Skin epidermis (tissue), 12 donors: ENCODE data around the gene RMND1.
A peak's percentile ranks its signal among the peaks of the same experiment; 100 is the strongest.

Source experiments
- H3K27ac ChIP-seq, 21 experiments: fragments of 200-600 bp; sonication (generic) in 11 of 21; one replicate each; pipeline ENCODE4 v1.5.0; 2020; ENCODE audit warnings: mild to moderate bottlenecking in 3 of 21, inconsistent platforms in 2 of 21, moderate library complexity in 2 of 21
- H3K4me3 ChIP-seq, 7 experiments: fragments of 200-600 bp; sonication (generic) in 2 of 7; one replicate each; pipeline ENCODE4 v1.5.0; 2020; ENCODE audit warnings: inconsistent platforms in 2 of 7, mild to moderate bottlenecking in 2 of 7, moderate library complexity in 1 of 7

RMND1 gene

DNA sequence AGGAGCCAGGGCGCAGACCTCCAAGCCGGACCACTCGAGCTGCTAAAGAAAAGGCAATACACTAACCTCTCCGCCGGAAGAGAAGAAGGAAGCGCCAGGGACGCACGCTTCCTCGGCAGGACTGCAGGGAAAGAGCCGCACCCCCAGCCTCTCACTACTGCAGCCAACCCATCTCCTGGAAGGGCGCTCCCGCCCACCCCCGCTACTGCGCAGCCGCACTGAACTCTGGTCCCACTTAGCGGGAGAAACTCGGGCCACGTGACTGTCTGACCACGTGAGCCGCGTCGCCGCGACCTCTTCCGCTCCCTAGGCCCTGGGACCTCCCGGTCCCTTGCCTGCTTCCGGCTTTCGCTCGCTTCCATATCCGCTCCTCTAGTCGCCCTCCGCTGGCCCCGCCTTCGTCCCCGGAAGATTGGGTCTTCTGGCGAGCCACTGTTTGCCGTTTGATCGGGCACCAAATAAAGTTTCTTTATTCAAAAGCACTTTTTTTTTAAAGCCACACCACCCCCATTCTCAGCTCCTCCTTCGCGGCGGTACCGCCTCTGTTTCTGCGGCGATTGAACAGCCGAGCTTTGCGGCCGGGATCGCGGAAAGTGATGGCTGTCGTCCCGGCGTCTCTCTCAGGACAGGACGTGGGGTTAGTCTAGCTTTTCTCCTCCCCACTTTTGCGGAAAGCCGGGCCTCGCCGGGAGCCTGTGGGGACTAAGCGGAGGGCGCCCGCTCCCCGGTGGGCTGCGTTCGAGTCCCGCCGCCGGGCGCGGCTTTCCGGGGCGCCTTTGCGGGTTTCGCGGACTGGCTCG lies at the start of gene RMND1:
TSS of gene RMND1 (minus strand) at position 177 of the 800 bp plus-strand sequence. CDS start 6,315 bp downstream, outside the sequence.
- peak within 1 kb of the TSS; percentile 63 to 98 (median 89) for H3K4me3 ChIP-seq

DNA sequence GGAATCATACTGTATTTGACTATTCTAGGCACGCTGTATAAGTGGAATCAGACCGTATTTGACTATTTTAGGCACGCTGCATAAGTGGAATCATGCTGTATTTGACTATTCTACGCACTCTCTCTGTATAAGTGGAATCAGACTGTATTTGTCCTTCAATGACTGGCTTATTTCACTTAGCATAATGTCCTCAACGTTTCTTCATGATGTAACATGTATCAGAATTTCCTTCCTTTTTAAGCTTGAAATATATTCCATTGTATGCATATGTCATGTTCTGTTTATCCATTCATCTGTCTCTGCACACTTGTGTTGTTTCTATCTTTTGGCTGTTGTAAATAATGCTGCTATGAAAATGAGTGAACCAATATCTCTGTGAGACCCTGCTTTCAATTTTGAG lies 47.6 kb upstream of the RMND1 start:
- Histone ChIP-seq H3K27ac (peak overlapping the region in 1 of 21 experiments; percentile 0), H3K4me3 (no peak overlapping the region)

More for the DNA sequence above, at the start of gene RMND1:
- H3K27ac ChIP-seq, result peak within 1 kb of the TSS; percentile 81 to 98 (median 95)

DNA sequence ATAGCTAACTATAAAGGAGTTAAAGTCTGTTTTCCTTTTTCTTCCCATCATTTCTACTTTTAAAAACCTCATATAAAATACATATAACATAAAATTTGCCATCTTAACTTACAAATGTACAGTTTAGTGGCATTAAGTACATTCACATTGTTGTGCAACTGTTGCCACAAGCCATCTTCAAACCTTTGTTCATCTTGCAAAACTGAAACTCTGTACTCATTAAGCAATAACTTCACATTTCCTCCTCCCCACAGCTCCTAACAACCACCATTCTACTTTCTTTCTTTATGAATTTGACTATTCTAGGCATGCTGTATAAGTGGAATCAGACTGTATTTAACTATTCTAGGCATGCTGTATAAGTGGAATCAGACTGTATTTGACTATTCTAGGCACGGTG lies 46.4 kb upstream of the RMND1 start:
- no peak overlapping the region for H3K4me3 ChIP-seq
- H3K27ac ChIP-seq, result peak overlapping the region in 3 of 21 experiments; percentile 22 to 25 (median 25)

DNA sequence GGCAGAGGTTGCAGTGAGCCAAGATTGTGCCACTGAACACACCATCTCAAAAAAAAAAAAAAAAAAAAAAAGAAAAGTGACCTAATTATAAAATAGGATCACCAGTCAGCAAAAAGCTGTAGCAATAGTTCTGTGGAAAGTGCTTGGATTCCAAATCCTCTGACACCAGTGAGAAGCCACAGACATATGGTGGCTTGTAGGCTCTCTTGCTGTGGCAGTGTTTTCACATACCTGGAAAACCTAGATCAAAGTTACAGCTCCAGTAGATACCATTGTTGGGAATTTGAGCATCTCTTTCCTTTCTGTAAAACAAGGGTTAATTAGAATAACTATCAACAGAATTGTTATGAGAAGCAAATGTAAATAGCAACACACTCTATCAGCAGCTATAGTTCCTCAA lies 46.0 kb upstream of the RMND1 start:
- peak overlapping the region in 3 of 21 experiments; percentile 22 to 25 (median 25) for H3K27ac ChIP-seq
- H3K4me3 ChIP-seq, result no peak overlapping the region

GRCh38 chr6:151495380-151495779 lies 43.5 kb upstream of the RMND1 start:
- no peak overlapping the region for H3K4me3 ChIP-seq

DNA sequence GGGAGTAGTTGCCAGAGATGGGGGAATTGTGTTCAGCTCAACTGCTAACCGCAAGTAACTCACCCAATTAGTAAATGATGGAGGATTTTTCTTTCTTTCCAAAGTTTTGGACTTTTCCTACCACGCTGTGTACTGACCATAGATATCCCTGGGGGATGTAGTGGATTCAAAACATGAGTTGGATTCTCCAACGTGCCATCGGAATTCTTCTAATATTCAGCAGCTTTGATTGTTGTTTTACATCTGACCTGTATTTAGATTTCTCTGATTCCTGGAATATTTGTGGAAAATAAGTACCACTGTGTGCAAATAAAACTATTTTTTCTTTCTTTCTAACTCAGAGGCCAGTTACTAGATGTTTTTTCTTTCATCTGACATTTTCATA lies 43.0 kb upstream of the RMND1 start:
- Histone ChIP-seq H3K27ac (peak overlapping the region in 14 of 21 experiments; percentile 46 to 86 (median 78)), H3K4me3 (peak overlapping the region; percentile 48 to 66 (median 57))

More at GRCh38 chr6:151495380-151495779, 43.5 kb upstream of the RMND1 start:
- H3K27ac ChIP-seq, result peak overlapping the region in 3 of 21 experiments; percentile 72 to 86 (median 75)

DNA sequence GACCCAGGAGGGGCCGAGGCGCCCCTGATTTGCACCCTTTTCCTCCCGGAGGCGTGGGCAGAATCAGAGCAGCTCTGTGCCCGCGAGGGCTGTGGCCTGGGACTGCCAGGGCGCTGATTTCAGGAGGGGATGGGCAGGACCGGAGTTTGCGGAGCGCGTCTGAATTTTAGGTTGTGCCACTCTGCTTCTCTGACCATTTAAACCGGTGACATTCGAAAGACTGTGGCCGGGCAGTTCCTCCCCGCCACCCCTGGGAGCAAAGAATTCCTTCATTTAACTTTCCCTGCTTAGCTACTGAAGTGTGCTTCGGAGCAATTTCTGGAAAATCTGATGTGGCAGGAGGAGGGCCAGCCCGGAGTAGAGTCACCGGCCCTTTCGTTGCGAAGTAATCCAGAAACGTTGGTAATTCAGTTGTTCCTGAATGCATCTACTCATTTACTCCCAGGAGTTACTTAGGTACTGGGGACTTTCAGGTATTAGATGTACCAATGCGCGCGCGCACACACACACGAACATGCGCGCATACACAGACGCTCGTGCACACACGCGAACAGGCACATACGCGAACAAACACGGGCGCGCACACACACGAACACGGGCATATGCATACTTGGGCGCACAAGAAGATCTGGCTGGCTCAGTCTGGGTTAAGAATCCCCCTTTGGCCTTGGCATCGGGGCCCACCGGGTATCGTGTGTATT lies 42.5 kb upstream of the RMND1 start:
- Histone ChIP-seq H3K4me3 (peak overlapping the region; percentile 48 to 66 (median 57)), H3K27ac (peak overlapping the region in 20 of 21 experiments; percentile 41 to 86 (median 78))

DNA sequence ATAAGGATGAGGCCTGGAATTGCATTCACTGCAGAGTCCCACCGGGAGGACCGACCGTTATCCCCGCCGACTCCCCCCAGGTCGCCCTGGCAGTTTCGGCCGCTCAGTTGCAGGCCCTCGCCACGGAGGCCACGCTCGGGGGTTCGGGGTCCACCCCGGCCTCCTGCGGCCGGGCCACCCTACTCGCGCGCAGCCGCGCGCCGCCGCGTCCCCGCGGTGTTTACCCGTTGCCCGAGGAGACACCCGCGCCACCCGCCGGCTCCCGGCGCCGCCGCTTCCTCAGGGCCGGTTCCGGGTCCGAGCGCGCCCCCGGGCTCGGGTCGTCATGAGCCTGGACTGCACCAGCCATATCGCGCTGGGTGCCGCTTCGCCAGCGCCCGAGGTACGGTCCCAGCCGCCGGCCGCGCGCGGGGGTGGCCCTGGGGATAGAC lies 41.9 kb upstream of the RMND1 start, which contains the start of gene CCDC170:
TSS of gene CCDC170 (plus strand) at position 214 of the 431 bp plus-strand sequence. CDS start at position 326, 112 bp downstream.
- Histone ChIP-seq H3K4me3 (peak within 1 kb of the TSS; percentile 48 to 66 (median 57)), H3K27ac (peak within 1 kb of the TSS in 20 of 21 experiments; percentile 41 to 86 (median 78))

- H3K4me3 ChIP-seq, result peak overlapping the region; percentile 48 to 66 (median 57)
- H3K27ac ChIP-seq, result peak overlapping the region in 19 of 21 experiments; percentile 41 to 86 (median 78)
Measured at GRCh38 chr6:151493161-151493803, 41.4 kb upstream of the RMND1 start.

DNA sequence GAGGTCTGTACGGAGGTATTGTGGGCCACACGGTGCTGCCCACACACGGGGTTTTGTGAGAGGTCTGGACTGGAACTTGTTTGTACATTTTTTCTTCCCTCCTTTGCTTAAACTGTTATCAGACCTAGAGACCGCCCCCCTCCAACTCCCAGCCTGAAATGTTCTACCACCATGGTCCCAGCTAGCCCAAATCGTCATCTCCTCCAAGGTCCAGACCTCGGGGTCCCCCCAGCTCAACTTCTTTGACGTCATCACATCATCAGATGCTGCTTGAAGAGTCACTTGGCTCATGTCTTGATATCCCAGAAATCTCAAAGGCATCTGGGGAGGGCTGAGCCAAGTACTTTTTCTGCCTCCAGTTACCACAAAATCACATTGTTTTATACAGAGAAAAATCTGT lies 39.1 kb upstream of the RMND1 start:
- Histone ChIP-seq H3K27ac (no peak overlapping the region), H3K4me3 (no peak overlapping the region)

DNA sequence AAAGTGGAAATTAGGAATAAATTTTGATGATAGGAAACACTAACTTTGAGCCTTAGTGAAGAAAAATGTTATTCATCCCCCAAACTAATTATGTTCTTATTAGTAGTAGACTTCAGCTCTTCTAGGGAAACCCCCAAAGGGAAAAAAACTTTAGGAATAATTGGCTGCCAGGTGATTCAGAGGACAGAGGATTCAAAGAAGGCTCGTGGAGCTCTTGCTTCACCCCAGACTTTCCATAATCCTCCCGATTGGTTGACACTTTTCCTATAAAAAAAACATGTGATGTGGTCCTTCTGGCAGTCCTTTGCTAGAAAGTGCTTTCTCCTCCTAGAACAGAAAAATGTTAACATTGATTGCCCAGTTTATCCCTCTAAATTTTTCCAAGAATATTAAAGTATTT lies 36.3 kb upstream of the RMND1 start:
- H3K27ac ChIP-seq, result no peak overlapping the region
- no peak overlapping the region for H3K4me3 ChIP-seq

DNA sequence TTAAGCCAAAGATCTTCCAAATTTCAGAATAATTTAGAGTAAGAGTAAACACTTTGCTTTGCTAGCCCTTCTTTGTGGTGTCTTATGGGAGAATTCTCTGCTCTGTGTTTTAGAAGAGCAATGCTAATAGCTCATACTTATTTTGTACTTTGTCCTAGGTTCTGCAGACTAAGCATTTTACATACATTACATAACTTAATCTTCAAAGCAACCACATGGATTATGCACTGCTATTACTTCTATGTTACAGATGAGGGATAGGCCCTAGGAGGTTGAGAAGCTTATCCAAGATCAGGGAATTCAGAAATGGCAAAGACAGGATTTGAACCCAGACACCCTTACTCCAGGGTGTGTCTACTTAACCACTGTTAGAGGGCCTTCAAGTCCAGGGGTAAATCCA lies 32.1 kb upstream of the RMND1 start:
- H3K27ac ChIP-seq, result no peak overlapping the region
- no peak overlapping the region for H3K4me3 ChIP-seq

GRCh38 chr6:151482290-151482689 lies 30.4 kb upstream of the RMND1 start:
- Histone ChIP-seq H3K4me3 (no peak overlapping the region), H3K27ac (peak overlapping the region in 18 of 21 experiments; percentile 33 to 88 (median 64))

GRCh38 chr6:151481786-151482185 lies 29.9 kb upstream of the RMND1 start:
- H3K4me3 ChIP-seq, result no peak overlapping the region
- H3K27ac ChIP-seq, result peak overlapping the region in 14 of 21 experiments; percentile 4 to 88 (median 54)

DNA sequence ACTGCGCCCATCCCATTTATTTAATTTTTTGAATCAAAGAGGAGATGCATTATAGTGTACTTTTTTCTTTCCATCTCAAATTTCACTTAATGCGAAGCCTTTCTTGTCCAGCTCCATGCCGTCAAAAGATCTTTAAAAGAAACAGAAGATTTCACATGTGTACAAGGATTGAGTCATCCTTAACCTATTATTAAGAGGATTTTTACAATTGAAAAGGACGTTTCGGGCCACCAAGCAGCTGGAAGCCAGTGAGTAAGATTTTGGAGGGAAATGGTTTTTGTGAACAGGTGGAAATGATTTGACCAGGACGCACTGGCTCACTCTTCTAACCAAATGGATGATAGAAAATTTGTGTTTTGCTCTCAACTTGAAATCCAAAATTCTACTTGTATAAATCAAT lies 26.7 kb upstream of the RMND1 start:
- Histone ChIP-seq H3K27ac (no peak overlapping the region), H3K4me3 (no peak overlapping the region)

GRCh38 chr6:151477726-151478125 lies 25.8 kb upstream of the RMND1 start:
- Histone ChIP-seq H3K27ac (no peak overlapping the region), H3K4me3 (no peak overlapping the region)

GRCh38 chr6:151475653-151476523 lies 24.0 kb upstream of the RMND1 start:
- Histone ChIP-seq H3K4me3 (no peak overlapping the region), H3K27ac (no peak overlapping the region)

- H3K27ac ChIP-seq, result no peak overlapping the region
- H3K4me3 ChIP-seq, result no peak overlapping the region
Measured at GRCh38 chr6:151464702-151465101, 12.8 kb upstream of the RMND1 start.

- no peak overlapping the region for H3K27ac ChIP-seq
- no peak overlapping the region for H3K4me3 ChIP-seq
Measured at GRCh38 chr6:151461673-151462072, 9.7 kb upstream of the RMND1 start.
